DND-41 (cell line): ENCODE results near the gene CHMP2A.

Source experiments
- ATAC-seq: fragments of 200-7000 bp; cut with Tn5 transposase; 3 replicates; pipeline ENCODE4 v1.9.1; 2021; ENCODE audit warnings: low read depth; ENCODE audit not compliant: insufficient read depth
- DNase-seq: peaks from one replicate; pipeline ENCODE4 v3.0.0-alpha.2; 2020
- H2AFZ ChIP-seq: 2 replicates; pipeline ENCODE4 v1.6.0; 2012; ENCODE audit warnings: low read depth, low read length
- H3K27ac ChIP-seq: 2 replicates; pipeline ENCODE4 v1.5.1; 2012; ENCODE audit warnings: low read length, inconsistent platforms
- H3K27me3 ChIP-seq: fragments of 200-600 bp; sonication (generic); 2 replicates; pipeline ENCODE4 v1.6.0; 2012; ENCODE audit warnings: low read length, mild to moderate bottlenecking, inconsistent platforms; ENCODE audit not compliant: insufficient read depth, poor library complexity
- H3K36me3 ChIP-seq: 2 replicates; pipeline ENCODE4 v1.5.1; 2012; ENCODE audit warnings: low read length, inconsistent platforms; ENCODE audit not compliant: insufficient read depth
- H3K4me1 ChIP-seq: 2 replicates; pipeline ENCODE4 v1.5.1; 2012; ENCODE audit warnings: mild to moderate bottlenecking, low read length; ENCODE audit not compliant: insufficient read depth
- H3K4me2 ChIP-seq: 2 replicates; pipeline ENCODE4 v1.6.0; 2012; ENCODE audit warnings: mild to moderate bottlenecking, moderate library complexity, low read length, inconsistent platforms; ENCODE audit not compliant: insufficient read depth
- H3K4me3 ChIP-seq, 2 experiments: fragments of 200-600 bp in 1 of 2; shearing (Covaris generic) in 1 of 2; 2 replicates each; pipeline ENCODE4 v1.5.1; 2012 to 2016; ENCODE audit warnings: inconsistent platforms in 2 of 2, low read length in 2 of 2, mild to moderate bottlenecking in 2 of 2, low read depth in 1 of 2, moderate library complexity in 1 of 2
- H3K79me2 ChIP-seq: 2 replicates; pipeline ENCODE4 v1.6.0; 2012; ENCODE audit warnings: low read length, inconsistent platforms; ENCODE audit not compliant: insufficient read depth
- H3K9ac ChIP-seq: 2 replicates; pipeline ENCODE4 v1.6.0; 2012; ENCODE audit warnings: low read depth, mild to moderate bottlenecking, inconsistent platforms, low read length, moderate library complexity
- H3K9me3 ChIP-seq: 2 replicates; pipeline ENCODE4 v1.5.1; 2012; ENCODE audit warnings: low read length, moderate library complexity, mild to moderate bottlenecking, inconsistent platforms; ENCODE audit not compliant: insufficient read depth, severe bottlenecking
- H4K20me1 ChIP-seq: 2 replicates; pipeline ENCODE4 v1.6.0; 2012; ENCODE audit warnings: low read length; ENCODE audit not compliant: insufficient read depth
- CTCF ChIP-seq: IDR thresholded peaks from 2 replicates; pipeline ENCODE4 v1.5.1; 2012; ENCODE audit warnings: borderline replicate concordance, low read length, moderate library complexity, mild to moderate bottlenecking; ENCODE audit not compliant: poor library complexity, severe bottlenecking; ENCODE audit errors: extremely low read depth
- EZH2 ChIP-seq: IDR thresholded peaks from 3 replicates; pipeline ENCODE4 v1.6.1; 2012; ENCODE audit warnings: borderline replicate concordance, low read depth, mild to moderate bottlenecking, moderate library complexity, low read length, inconsistent platforms; ENCODE audit not compliant: severe bottlenecking

Gene CHMP2A

DNA sequence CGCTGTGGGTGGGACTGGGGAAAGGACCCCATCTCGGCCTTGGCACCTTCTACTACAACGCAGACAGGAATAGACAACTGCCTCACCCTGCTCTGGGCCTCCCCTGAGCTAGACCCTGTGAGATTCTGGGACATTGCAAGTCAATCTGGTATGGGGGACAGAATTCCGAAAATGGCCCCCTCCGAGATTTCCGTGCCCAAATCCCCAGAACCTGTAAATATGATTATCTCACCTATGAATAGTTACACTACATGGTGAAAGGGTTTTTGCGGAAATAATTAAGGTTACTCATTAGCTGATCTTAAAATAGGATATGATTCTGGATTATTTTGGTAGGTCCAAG is 34.7 kb downstream of the CHMP2A start:
- H3K4me1 ChIP-seq: peaks cover 45% of the 10 kb centered on the region
- peaks cover 23% of the 10 kb centered on the region for H3K36me3 ChIP-seq
- peak overlapping the region; percentile 82 to 92; a peak in 3 of 4 replicates for H3K4me3 ChIP-seq
- peak overlapping the region; percentile 98 for H3K9ac ChIP-seq
- TF ChIP-seq EZH2: no peak
- TF ChIP-seq CTCF: no peak
- peak overlapping the region; percentile 94 for H3K27ac ChIP-seq
- H4K20me1 ChIP-seq: peaks cover 21% of the 10 kb centered on the region
- DNase-seq (no peak), ATAC-seq (no peak)
- no peaks in the 10 kb centered on the region for H3K9me3 ChIP-seq
- no peaks in the 10 kb centered on the region for H3K27me3 ChIP-seq
- peaks cover 49% of the 10 kb centered on the region for H3K79me2 ChIP-seq
- H3K4me2 ChIP-seq: peak overlapping the region; percentile 90
- peak overlapping the region; percentile 88 for H2AFZ ChIP-seq

DNA sequence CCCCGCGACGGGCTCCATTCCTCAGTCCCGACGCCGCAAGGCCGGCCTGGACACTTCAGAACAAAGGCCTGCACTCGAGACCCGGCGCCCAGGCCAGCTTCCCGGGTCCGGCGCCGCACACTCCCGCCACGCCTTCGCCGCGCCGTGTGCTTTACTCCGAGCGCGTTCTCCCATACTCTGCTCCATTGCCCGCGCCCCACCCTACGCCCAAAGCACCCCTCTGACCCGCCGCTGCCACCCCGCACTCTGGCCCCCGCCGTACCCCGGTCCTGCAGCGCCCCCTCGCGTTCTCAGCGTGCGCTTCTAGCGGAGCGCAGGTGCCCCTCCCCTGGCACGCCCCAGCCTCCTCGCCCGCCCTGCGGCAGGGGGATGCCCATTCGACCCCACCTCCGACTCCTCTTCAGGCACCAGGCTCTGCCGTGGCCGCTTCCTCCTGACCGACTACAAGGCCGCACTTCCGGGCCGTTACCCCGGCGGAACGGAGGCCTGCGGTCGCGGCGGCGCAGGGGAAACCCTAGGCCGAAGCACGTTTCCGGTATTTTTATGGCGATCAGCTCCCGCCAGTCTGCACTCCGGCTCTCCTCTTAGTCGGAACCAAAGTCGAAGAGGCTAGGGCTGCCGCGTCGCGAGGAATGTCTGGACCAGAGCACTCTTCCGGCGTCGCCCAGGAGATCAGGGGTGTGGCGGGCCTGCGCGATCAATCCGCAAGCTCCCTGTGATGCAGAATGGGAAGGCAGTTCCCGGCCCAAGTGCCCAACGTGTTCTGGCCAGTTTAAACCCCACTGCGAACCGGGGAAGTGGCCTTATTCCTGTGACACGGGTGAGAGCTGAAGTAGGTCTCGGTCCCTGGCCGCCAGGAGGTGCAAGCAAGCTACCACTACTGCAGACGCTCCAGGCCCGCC is 35.3 kb downstream of the CHMP2A start, which contains the start of gene ZBTB45:
TSS of gene ZBTB45 (minus strand) at position 456 of the 902 bp plus-strand sequence. CDS start 2,137 bp downstream, outside the sequence.
- Histone ChIP-seq H3K27me3 (no peaks in the 10 kb centered on the region), H3K36me3 (peaks cover 26% of the 10 kb centered on the region), H3K9me3 (no peaks in the 10 kb centered on the region), H3K4me3 (peak within 1 kb of the TSS; percentile 82 to 92), H3K4me2 (peak within 1 kb of the TSS; percentile 90), H4K20me1 (peaks cover 21% of the 10 kb centered on the region), H3K79me2 (peaks cover 54% of the 10 kb centered on the region), H3K27ac (peak within 1 kb of the TSS; percentile 94), H3K4me1 (peaks cover 52% of the 10 kb centered on the region), H2AFZ (peak within 1 kb of the TSS; percentile 88), H3K9ac (peak within 1 kb of the TSS; percentile 98)
- TF ChIP-seq EZH2 (no peak), CTCF (peak; percentile 92)
- ATAC-seq: peak; percentile 81
- DNase-seq: peak; percentile 96

GRCh38 chr19:58519087-58519354 is 35.9 kb downstream of the CHMP2A start:
- DNase-seq (peak; percentile 79), ATAC-seq (peak; percentile 44)
- H3K36me3 ChIP-seq: peaks cover 29% of the 10 kb centered on the region
- peaks cover 59% of the 10 kb centered on the region for H3K79me2 ChIP-seq
- peak overlapping the region; percentile 82 to 92 for H3K4me3 ChIP-seq
- H2AFZ ChIP-seq: peak overlapping the region; percentile 88
- peak overlapping the region; percentile 98 for H3K9ac ChIP-seq
- no peaks in the 10 kb centered on the region for H3K9me3 ChIP-seq
- H3K27ac ChIP-seq: peak overlapping the region; percentile 94
- H3K27me3 ChIP-seq: no peaks in the 10 kb centered on the region
- H3K4me2 ChIP-seq: peak overlapping the region; percentile 90
- peaks cover 21% of the 10 kb centered on the region for H4K20me1 ChIP-seq
- peaks cover 55% of the 10 kb centered on the region for H3K4me1 ChIP-seq
- TF ChIP-seq EZH2: no peak
- TF ChIP-seq CTCF: peak; percentile 86
